T-helper 1 cell (primary cell): ENCODE results near the gene AP3S2.

ENCODE experiments used
- DNase-seq, 5 donors: peaks; one replicate each; pipeline ENCODE4 v3.0.0-alpha.2; 2012 to 2020

Gene AP3S2

GRCh38 chr15:89812847-89813320 is 80.9 kb downstream of the AP3S2 start:
- no peak for DNase-seq

- DNase-seq, result no peak
Observed at GRCh38 chr15:89812011-89812846, 81.6 kb downstream of the AP3S2 start.

DNA sequence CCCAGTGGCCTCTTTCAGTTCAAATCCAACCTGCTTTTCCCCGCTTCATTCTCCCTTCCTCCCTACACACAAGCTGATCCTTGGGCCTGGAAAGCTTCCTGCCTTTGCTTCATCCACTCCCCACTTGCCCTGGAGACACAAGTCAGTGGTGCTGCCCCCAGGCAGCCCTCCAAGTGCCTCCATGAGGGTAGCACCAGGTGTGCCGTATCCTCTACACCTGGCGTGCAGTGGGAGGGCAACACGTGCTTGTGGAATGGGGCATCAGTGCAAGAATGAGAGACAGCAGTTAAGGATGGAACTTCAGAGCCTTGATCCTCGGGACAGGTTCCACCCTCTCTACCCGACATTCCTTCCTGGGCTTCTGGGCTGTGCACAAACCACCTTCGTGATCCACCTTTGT is 83.0 kb downstream of the AP3S2 start:
- no peak for DNase-seq

DNA sequence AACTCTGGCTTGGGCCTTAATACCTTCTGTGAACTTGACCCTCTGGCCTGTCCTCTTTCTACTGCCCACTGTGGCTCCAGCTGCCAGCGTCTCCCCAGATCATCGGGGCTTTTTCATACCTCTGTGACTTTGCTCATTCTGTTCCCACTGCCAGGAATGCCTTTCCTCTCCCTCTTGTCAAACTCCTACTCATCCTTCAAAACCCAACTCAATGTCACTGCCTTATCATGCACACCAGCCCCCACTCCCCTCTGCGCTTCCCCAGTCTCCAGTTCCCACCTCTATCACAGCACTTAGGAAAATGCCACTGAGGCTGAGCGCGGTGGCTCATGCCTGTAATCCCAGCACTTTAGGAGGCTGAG is 84.0 kb downstream of the AP3S2 start:
- no peak for DNase-seq

- no peak for DNase-seq
Observed at GRCh38 chr15:89809093-89809786, 84.6 kb downstream of the AP3S2 start.

GRCh38 chr15:89808160-89808870 is 85.5 kb downstream of the AP3S2 start:
- no peak for DNase-seq

DNA sequence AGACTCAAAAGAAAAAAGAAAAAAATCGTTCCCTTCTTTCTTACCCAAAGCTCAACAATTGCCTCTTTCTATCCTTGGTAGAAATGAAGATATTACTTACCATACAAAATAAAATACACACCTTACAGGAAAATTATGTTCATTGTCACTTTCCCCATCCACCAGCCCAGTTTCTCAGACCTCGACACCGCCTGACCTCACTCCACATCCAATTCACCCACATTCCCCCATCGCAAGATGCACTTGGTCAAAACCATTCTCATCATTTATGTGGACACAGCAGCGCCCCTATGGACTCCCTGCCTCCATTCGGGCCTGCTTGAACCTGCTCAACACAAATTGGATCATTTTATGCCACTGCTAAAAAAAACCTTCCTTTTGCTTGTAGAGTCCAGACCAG is 86.1 kb downstream of the AP3S2 start:
- DNase-seq, result no peak

GRCh38 chr15:89806559-89807550 is 86.9 kb downstream of the AP3S2 start:
- DNase-seq, result no peak

GRCh38 chr15:89806210-89806558 is 87.6 kb downstream of the AP3S2 start:
- DNase-seq, result no peak

- DNase-seq, result no peak
Observed at GRCh38 chr15:89805241-89806209, 88.3 kb downstream of the AP3S2 start.

DNA sequence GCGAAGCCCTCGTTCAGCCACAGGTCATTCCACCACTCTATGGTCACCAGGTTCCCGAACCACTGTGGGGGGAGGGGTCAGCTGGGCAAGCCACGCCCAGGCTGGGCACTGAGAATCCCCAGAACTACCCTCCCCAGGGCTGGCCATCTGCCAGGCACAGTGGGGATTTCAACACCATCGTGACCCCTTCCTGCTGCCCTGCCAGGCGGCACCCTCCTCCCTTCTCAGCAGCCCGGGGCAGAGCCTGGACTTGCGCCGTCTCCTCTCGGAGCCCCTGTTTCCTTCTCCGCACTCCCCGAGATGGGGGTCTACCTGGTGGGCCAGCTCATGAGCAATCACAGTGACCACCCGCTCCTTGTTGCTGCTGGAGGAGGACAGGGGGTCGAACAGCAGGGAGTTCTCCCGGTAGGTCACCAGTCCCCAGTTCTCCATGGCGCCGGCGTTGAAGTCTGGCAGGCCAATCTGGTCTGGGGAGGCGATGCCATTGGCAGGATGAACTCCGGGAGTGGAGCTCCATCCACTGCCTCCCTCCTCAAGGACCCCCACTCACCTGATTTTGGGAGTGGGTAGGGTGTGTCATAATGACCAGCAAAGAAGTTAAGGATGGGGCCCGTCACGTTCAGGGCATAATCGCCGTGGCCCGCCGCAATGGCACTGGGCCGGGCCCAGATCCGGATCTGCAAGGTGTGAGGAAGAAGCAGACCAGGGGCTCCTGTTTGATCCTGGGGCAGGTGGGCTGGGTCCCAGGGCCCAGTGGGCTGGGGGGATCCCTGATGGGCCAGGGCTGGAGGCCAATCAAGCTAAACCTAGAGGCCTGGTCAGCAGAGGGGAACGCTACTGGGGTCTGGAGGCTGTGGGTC is 89.6 kb downstream of the AP3S2 start:
- no peak for DNase-seq

DNA sequence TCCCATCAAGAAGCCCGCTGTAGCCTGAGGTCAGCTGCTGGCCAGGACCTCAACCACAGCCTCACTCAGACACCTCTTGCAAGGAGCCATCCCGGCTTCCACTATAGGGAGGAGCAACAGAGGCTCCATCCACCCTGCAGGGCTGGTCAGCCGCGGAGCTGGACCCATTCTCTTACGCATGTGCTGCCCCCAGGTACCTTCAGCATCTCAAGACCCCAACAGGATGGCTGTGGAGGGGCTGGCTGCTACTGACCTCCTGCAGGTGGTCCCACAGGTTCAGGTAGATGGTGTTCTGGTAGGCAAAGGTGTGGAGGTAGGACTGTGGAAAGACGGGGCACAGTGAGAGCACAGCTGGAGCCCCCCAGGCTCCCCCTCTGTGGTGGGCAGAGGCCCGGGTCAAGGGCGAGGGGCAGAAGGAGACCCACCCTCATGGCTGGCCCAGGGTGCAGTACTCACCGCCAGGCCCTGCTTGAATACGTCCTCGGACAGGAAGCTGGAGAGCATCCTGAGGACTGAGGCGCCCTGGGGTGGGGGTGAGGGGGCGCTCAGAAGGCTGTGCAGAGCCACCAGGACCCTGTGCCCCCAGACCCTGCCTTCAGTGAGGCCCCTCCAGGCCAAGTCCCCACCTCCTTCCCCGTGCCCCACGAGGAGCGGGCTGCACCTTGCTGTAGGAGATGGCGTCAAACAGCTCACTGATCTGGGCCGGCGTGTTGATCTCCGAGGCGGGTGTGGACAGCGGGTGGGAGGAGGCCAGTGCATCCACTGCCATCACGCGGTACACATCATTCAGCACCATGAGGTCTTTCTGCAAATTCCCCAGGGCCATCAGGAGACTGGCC is 90.6 kb downstream of the AP3S2 start:
- no peak for DNase-seq

GRCh38 chr15:89802231-89802928 is 91.4 kb downstream of the AP3S2 start:
- DNase-seq, result no peak

- DNase-seq, result no peak
Observed at GRCh38 chr15:89801471-89802195, 92.2 kb downstream of the AP3S2 start.

- DNase-seq, result no peak
Observed at GRCh38 chr15:89799918-89800498, 93.8 kb downstream of the AP3S2 start.

GRCh38 chr15:89799011-89799911 is 94.5 kb downstream of the AP3S2 start:
- DNase-seq, result no peak
